WTC11 (cell line): ENCODE measurements around the gene OR1L1. TPM values are rescaled to one million over a fixed set of nuclear protein-coding genes. Genes with fewer than 3 reads are reported as not detected.

Source experiments
- ATAC-seq: fragments of 200-7000 bp; cut with Tn5 transposase; 2 replicates; pipeline ENCODE4 v1.10.0; 2021; ENCODE audit warnings: mild to moderate bottlenecking, moderate library complexity
- Bru-seq: library from RNA; stranded (reverse); fragments of 400-500 nt; gene quantifications from one replicate; lab custom pipeline; 2021; lab: Mats Ljungman, UMichigan
- CTCF ChIA-PET: fragments of 300-600 bp; sonication (Branson Sonifier 250); formaldehyde crosslinking; loops from one replicate; lab custom pipeline; 2021; ENCODE audit warnings: antibody characterized with exemption; lab: Charles Lee
- POLR2A ChIA-PET: fragments of 350-600 bp; sonication (Branson Sonifier 250); formaldehyde crosslinking; loops from one replicate; lab custom pipeline; 2021; ENCODE audit warnings: antibody characterized with exemption; lab: Charles Lee
- DNase-seq: peaks from one replicate; pipeline ENCODE4 v3.0.0; 2021; ENCODE audit warnings: low spot score
- H3K27ac Mint-ChIP-seq: 2 replicates; pipeline ENCODE4 v1.8.0; 2021; ENCODE audit warnings: mixed read lengths
- H3K27me3 Mint-ChIP-seq: 2 replicates; pipeline ENCODE4 v1.8.0; 2021; ENCODE audit warnings: low read depth, mild to moderate bottlenecking, moderate library complexity, mixed read lengths
- H3K36me3 Mint-ChIP-seq: 2 replicates; pipeline ENCODE4 v1.8.0; 2021; ENCODE audit warnings: mixed read lengths
- H3K4me1 Mint-ChIP-seq: 2 replicates; pipeline ENCODE4 v1.8.0; 2022; ENCODE audit warnings: mixed read lengths
- H3K4me3 Mint-ChIP-seq: 2 replicates; pipeline ENCODE4 v1.8.0; 2021; ENCODE audit warnings: mild to moderate bottlenecking, moderate library complexity, mixed read lengths
- H3K9me3 Mint-ChIP-seq: 2 replicates; pipeline ENCODE4 v1.8.0; 2021; ENCODE audit warnings: mixed read lengths
- ATF1 ChIP-seq: sonication (generic); formaldehyde crosslinking; IDR thresholded peaks from 2 replicates; pipeline ENCODE4 v1.8.1; 2023; ENCODE audit warnings: mild to moderate bottlenecking, moderate library complexity, missing genetic modification reagents
- CREB1 ChIP-seq: sonication (generic); formaldehyde crosslinking; IDR thresholded peaks from 2 replicates; pipeline ENCODE4 v1.8.0; 2023; ENCODE audit warnings: mild to moderate bottlenecking, missing genetic modification reagents
- ETV6 ChIP-seq: sonication (generic); formaldehyde crosslinking; IDR thresholded peaks from 2 replicates; pipeline ENCODE4 v1.8.1; 2022; ENCODE audit warnings: mild to moderate bottlenecking, missing genetic modification reagents
- GTF2I ChIP-seq: fragments of 250-450 bp; sonication (Bioruptor Pico); conservative IDR thresholded peaks from 2 replicates; pipeline ENCODE4 v1.4.0; 2021; ENCODE audit warnings: mild to moderate bottlenecking
- HMGA2 ChIP-seq: fragments of 250-450 bp; sonication (Bioruptor Pico); IDR thresholded peaks from 2 replicates; pipeline ENCODE4 v1.4.0; 2021; ENCODE audit warnings: mild to moderate bottlenecking, moderate library complexity
- NFE2L1 ChIP-seq: sonication (generic); formaldehyde crosslinking; IDR thresholded peaks from 2 replicates; pipeline ENCODE4 v1.8.1; 2023; ENCODE audit warnings: missing genetic modification reagents
- NR1H2 ChIP-seq: sonication (generic); formaldehyde crosslinking; IDR thresholded peaks from 2 replicates; pipeline ENCODE4 v1.9.0; 2021; ENCODE audit warnings: mild to moderate bottlenecking, moderate library complexity, missing genetic modification reagents
- NR3C1 ChIP-seq: sonication (generic); formaldehyde crosslinking; conservative IDR thresholded peaks from 2 replicates; pipeline ENCODE4 v1.8.1; 2023; ENCODE audit warnings: low read depth, mild to moderate bottlenecking, missing genetic modification reagents
- PRRX2 ChIP-seq: fragments of 250-450 bp; sonication (Bioruptor Pico); IDR thresholded peaks from 2 replicates; pipeline ENCODE4 v1.8.0; 2021; ENCODE audit warnings: mild to moderate bottlenecking
- TCF7 ChIP-seq: sonication (generic); formaldehyde crosslinking; IDR thresholded peaks from 2 replicates; pipeline ENCODE4 v1.8.0; 2022; ENCODE audit warnings: mild to moderate bottlenecking, low read depth, missing genetic modification reagents, moderate library complexity
- ZNF121 ChIP-seq: sonication (generic); formaldehyde crosslinking; IDR thresholded peaks from 2 replicates; pipeline ENCODE4 v1.8.0; 2023; ENCODE audit warnings: missing genetic modification reagents
- ZNF219 ChIP-seq: sonication (generic); formaldehyde crosslinking; IDR thresholded peaks from 2 replicates; pipeline ENCODE4 v1.8.0; 2023; ENCODE audit warnings: missing genetic modification reagents, mild to moderate bottlenecking, borderline replicate concordance
- ZNF416 ChIP-seq: fragments of 250-450 bp; sonication (Bioruptor Pico); IDR thresholded peaks from 2 replicates; pipeline ENCODE4 v1.9.0; 2021; ENCODE audit warnings: mild to moderate bottlenecking, inconsistent platforms
- long read RNA-seq, 3 experiments: library from RNA in 1 of 3; library from capped mRNA in 1 of 3; library from polyadenylated mRNA in 1 of 3; unstranded in 2 of 3; stranded (forward) in 1 of 3; transcript quantifications; one replicate each; pipeline ENCODE4 v2.0.0, GENCODE V29; 2021
- total RNA-seq: library from RNA; stranded (reverse); gene quantifications from 3 replicates; pipeline ENCODE4 v1.2.3, GENCODE V29; 2021
- TF ChIP-seq, protein P1 (sequence below): sonication (generic); formaldehyde crosslinking; IDR thresholded peaks from 2 replicates; pipeline ENCODE4 v1.8.0; 2022; ENCODE audit warnings: mild to moderate bottlenecking, missing genetic modification reagents
- TF ChIP-seq, protein P2 (sequence below): fragments of 250-450 bp; sonication (Bioruptor Pico); IDR thresholded peaks from 2 replicates; pipeline ENCODE4 v1.9.0; 2021; ENCODE audit warnings: moderate library complexity, mild to moderate bottlenecking, inconsistent platforms, borderline replicate concordance
- TF ChIP-seq, protein P3 (sequence below): sonication (generic); formaldehyde crosslinking; IDR thresholded peaks from 2 replicates; pipeline ENCODE4 v1.8.0; 2023; ENCODE audit warnings: missing genetic modification reagents, mild to moderate bottlenecking, borderline replicate concordance
- TF ChIP-seq, protein P4 (sequence below): sonication (generic); formaldehyde crosslinking; IDR thresholded peaks from 2 replicates; pipeline ENCODE4 v1.8.0; 2022; ENCODE audit warnings: mild to moderate bottlenecking, missing genetic modification reagents
- TF ChIP-seq, protein P5 (sequence below): sonication (generic); formaldehyde crosslinking; IDR thresholded peaks from 2 replicates; pipeline ENCODE4 v1.8.1; 2023; ENCODE audit warnings: mild to moderate bottlenecking, missing genetic modification reagents
- TF ChIP-seq, protein P6 (sequence below): fragments of 200-600 bp; IDR thresholded peaks from 2 replicates; pipeline ENCODE4 v1.8.0; 2022; ENCODE audit warnings: antibody characterized with exemption
- TF ChIP-seq, protein P7 (sequence below): sonication (generic); formaldehyde crosslinking; IDR thresholded peaks from 2 replicates; pipeline ENCODE4 v1.8.1; 2022; ENCODE audit warnings: mild to moderate bottlenecking, missing genetic modification reagents, moderate library complexity, borderline replicate concordance

Gene OR1L1, protein sequence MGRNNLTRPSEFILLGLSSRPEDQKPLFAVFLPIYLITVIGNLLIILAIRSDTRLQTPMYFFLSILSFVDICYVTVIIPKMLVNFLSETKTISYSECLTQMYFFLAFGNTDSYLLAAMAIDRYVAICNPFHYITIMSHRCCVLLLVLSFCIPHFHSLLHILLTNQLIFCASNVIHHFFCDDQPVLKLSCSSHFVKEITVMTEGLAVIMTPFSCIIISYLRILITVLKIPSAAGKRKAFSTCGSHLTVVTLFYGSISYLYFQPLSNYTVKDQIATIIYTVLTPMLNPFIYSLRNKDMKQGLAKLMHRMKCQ
- total RNA-seq = not detected in 3 replicates
- Bru-seq, nascent RNA = not detected
- long read RNA-seq, experiment 1 = 0 reads
- long read RNA-seq, experiment 2 = 0 reads
- long read RNA-seq, experiment 3 = 0 reads

DNA sequence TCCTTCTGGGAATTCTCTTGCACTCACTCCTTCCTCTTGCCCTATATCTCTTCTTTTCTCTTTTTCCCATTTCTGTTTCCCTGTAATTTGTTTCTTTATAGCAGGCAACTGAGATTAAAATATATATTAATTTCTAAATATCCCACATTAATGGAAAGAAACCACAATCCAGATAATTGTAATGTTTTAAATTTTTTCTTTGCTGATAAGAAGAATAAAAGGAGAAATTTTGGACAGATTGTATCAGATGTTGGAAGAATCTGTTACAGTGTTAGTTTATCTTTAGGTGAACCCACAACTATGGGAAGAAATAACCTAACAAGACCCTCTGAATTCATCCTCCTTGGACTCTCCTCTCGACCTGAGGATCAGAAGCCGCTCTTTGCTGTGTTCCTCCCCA lies at the start of gene OR1L1:
OR1L1 (plus strand) TSS at position 301 of the 400 bp plus-strand sequence; CDS start at position 301, 0 bp downstream.
- no peaks in the 10 kb centered on the region for H3K4me1 Mint-ChIP-seq
- CTCF ChIA-PET = no interaction called here
- POLR2A ChIA-PET = no interaction called here
- DNase-seq (no peak), ATAC-seq (no peak)
- peaks cover 42% of the 10 kb centered on the region for H3K27me3 Mint-ChIP-seq
- H3K36me3 Mint-ChIP-seq = peaks cover 31% of the 10 kb centered on the region
- no peak within 1 kb of the TSS for H3K4me3 Mint-ChIP-seq
- no peak for TF ChIP-seq NR1H2 (CRISPR knock-in tag)
- TF ChIP-seq PRRX2 = no peak
- TF ChIP-seq NR3C1 (CRISPR knock-in tag) = no peak
- TF ChIP-seq, protein P1, sequence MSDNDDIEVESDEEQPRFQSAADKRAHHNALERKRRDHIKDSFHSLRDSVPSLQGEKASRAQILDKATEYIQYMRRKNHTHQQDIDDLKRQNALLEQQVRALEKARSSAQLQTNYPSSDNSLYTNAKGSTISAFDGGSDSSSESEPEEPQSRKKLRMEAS (CRISPR knock-in tag) = no peak
- TF ChIP-seq, protein P2, sequence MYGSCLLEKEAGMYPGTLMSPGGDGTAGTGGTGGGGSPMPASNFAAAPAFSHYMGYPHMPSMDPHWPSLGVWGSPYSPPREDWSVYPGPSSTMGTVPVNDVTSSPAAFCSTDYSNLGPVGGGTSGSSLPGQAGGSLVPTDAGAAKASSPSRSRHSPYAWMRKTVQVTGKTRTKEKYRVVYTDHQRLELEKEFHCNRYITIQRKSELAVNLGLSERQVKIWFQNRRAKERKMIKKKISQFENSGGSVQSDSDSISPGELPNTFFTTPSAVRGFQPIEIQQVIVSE (CRISPR knock-in tag) = no peak
- no peak for TF ChIP-seq ZNF416
- TF ChIP-seq, protein P3, sequence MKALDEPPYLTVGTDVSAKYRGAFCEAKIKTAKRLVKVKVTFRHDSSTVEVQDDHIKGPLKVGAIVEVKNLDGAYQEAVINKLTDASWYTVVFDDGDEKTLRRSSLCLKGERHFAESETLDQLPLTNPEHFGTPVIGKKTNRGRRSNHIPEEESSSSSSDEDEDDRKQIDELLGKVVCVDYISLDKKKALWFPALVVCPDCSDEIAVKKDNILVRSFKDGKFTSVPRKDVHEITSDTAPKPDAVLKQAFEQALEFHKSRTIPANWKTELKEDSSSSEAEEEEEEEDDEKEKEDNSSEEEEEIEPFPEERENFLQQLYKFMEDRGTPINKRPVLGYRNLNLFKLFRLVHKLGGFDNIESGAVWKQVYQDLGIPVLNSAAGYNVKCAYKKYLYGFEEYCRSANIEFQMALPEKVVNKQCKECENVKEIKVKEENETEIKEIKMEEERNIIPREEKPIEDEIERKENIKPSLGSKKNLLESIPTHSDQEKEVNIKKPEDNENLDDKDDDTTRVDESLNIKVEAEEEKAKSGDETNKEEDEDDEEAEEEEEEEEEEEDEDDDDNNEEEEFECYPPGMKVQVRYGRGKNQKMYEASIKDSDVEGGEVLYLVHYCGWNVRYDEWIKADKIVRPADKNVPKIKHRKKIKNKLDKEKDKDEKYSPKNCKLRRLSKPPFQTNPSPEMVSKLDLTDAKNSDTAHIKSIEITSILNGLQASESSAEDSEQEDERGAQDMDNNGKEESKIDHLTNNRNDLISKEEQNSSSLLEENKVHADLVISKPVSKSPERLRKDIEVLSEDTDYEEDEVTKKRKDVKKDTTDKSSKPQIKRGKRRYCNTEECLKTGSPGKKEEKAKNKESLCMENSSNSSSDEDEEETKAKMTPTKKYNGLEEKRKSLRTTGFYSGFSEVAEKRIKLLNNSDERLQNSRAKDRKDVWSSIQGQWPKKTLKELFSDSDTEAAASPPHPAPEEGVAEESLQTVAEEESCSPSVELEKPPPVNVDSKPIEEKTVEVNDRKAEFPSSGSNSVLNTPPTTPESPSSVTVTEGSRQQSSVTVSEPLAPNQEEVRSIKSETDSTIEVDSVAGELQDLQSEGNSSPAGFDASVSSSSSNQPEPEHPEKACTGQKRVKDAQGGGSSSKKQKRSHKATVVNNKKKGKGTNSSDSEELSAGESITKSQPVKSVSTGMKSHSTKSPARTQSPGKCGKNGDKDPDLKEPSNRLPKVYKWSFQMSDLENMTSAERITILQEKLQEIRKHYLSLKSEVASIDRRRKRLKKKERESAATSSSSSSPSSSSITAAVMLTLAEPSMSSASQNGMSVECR = no peak
- no peak for TF ChIP-seq TCF7 (CRISPR knock-in tag)
- TF ChIP-seq ATF1 (CRISPR knock-in tag) = no peak
- TF ChIP-seq, protein P4, sequence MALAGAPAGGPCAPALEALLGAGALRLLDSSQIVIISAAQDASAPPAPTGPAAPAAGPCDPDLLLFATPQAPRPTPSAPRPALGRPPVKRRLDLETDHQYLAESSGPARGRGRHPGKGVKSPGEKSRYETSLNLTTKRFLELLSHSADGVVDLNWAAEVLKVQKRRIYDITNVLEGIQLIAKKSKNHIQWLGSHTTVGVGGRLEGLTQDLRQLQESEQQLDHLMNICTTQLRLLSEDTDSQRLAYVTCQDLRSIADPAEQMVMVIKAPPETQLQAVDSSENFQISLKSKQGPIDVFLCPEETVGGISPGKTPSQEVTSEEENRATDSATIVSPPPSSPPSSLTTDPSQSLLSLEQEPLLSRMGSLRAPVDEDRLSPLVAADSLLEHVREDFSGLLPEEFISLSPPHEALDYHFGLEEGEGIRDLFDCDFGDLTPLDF = no peak
- TF ChIP-seq GTF2I (CRISPR knock-in tag) = no peak
- TF ChIP-seq HMGA2 (CRISPR knock-in tag) = no peak
- no peak for TF ChIP-seq NFE2L1 (CRISPR knock-in tag)
- TF ChIP-seq, protein P5, sequence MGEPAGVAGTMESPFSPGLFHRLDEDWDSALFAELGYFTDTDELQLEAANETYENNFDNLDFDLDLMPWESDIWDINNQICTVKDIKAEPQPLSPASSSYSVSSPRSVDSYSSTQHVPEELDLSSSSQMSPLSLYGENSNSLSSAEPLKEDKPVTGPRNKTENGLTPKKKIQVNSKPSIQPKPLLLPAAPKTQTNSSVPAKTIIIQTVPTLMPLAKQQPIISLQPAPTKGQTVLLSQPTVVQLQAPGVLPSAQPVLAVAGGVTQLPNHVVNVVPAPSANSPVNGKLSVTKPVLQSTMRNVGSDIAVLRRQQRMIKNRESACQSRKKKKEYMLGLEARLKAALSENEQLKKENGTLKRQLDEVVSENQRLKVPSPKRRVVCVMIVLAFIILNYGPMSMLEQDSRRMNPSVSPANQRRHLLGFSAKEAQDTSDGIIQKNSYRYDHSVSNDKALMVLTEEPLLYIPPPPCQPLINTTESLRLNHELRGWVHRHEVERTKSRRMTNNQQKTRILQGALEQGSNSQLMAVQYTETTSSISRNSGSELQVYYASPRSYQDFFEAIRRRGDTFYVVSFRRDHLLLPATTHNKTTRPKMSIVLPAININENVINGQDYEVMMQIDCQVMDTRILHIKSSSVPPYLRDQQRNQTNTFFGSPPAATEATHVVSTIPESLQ = no peak
- TF ChIP-seq, protein P6, sequence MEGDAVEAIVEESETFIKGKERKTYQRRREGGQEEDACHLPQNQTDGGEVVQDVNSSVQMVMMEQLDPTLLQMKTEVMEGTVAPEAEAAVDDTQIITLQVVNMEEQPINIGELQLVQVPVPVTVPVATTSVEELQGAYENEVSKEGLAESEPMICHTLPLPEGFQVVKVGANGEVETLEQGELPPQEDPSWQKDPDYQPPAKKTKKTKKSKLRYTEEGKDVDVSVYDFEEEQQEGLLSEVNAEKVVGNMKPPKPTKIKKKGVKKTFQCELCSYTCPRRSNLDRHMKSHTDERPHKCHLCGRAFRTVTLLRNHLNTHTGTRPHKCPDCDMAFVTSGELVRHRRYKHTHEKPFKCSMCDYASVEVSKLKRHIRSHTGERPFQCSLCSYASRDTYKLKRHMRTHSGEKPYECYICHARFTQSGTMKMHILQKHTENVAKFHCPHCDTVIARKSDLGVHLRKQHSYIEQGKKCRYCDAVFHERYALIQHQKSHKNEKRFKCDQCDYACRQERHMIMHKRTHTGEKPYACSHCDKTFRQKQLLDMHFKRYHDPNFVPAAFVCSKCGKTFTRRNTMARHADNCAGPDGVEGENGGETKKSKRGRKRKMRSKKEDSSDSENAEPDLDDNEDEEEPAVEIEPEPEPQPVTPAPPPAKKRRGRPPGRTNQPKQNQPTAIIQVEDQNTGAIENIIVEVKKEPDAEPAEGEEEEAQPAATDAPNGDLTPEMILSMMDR = no peak
- TF ChIP-seq ZNF121 (CRISPR knock-in tag) = no peak
- TF ChIP-seq, protein P7, sequence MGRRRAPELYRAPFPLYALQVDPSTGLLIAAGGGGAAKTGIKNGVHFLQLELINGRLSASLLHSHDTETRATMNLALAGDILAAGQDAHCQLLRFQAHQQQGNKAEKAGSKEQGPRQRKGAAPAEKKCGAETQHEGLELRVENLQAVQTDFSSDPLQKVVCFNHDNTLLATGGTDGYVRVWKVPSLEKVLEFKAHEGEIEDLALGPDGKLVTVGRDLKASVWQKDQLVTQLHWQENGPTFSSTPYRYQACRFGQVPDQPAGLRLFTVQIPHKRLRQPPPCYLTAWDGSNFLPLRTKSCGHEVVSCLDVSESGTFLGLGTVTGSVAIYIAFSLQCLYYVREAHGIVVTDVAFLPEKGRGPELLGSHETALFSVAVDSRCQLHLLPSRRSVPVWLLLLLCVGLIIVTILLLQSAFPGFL (CRISPR knock-in tag) = no peak
- no peak for TF ChIP-seq ZNF219 (CRISPR knock-in tag)
- TF ChIP-seq CREB1 = no peak
- TF ChIP-seq ETV6 (CRISPR knock-in tag) = no peak
- no peak within 1 kb of the TSS for H3K27ac Mint-ChIP-seq
- peaks cover 87% of the 10 kb centered on the region for H3K9me3 Mint-ChIP-seq
